ENCODE results near the gene ALX4.

DNA sequence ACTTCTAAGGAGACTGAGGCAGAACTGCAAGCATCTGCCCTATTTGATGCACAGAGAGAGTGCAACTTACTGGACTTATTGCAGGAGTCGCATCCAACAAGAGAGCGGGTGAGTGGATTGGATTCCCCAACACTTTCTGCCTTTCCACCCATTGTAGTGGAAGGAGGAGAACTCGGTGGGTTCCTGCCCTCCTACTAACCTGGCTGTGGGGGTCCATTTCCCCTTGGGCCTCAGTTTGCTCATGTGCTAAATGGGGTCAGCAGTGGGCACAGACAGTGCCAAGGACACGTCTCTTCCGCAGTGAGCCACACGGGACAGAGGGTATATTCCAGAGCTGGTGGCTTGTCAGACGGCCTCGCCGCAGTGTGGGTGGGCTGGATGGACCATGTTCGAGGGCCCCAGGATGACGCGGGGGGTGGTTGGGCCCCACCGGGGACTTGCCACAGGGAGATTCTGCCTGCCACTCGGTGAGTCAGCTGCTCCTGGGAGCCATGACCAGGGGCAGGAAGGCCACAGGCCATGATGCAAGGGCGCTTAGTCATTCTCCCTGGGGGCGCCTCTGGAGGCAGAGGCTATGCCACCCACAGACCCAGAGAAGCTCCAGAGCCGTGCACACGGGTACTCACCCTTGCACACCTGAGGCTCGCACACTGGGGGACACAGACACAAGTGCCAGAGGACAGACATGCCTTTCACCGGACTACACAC lies 8.2 kb downstream of the ALX4 start:
- TF ChIP-seq, protein P1, sequence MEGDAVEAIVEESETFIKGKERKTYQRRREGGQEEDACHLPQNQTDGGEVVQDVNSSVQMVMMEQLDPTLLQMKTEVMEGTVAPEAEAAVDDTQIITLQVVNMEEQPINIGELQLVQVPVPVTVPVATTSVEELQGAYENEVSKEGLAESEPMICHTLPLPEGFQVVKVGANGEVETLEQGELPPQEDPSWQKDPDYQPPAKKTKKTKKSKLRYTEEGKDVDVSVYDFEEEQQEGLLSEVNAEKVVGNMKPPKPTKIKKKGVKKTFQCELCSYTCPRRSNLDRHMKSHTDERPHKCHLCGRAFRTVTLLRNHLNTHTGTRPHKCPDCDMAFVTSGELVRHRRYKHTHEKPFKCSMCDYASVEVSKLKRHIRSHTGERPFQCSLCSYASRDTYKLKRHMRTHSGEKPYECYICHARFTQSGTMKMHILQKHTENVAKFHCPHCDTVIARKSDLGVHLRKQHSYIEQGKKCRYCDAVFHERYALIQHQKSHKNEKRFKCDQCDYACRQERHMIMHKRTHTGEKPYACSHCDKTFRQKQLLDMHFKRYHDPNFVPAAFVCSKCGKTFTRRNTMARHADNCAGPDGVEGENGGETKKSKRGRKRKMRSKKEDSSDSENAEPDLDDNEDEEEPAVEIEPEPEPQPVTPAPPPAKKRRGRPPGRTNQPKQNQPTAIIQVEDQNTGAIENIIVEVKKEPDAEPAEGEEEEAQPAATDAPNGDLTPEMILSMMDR (IDR thresholded peaks at IDR 0.05) = no peak
- TF ChIP-seq POLR2A (IDR thresholded peaks at IDR 0.05) = no peak

All from Peyer's patch (tissue), 4 donors.